Measurements from ENCODE around the gene RTF2.
"Not testable (repeated sequence)": the region's sequence is repeated elsewhere in the genome, so short reads cannot be mapped to it uniquely, and the experiment has no call there.

RTF2 gene

GRCh38 chr20:56520180-56520579 is 51.8 kb downstream of the RTF2 start:
- H3K9me3 ChIP-seq (replicated peaks; ENCODE audit: low read length), result peaks cover 6% of the 10 kb centered on the region

GRCh38 chr20:56520746-56521354 is 52.4 kb downstream of the RTF2 start:
- not testable (repeated sequence) for H3K27me3 ChIP-seq (ENCODE audit: control insufficient read depth, insufficient read depth, low read length); H3K9ac ChIP-seq (ENCODE audit: low read depth, low read length)
- H3K36me3 ChIP-seq (ENCODE audit: insufficient read depth, low read length), result peaks cover 44% of the 10 kb centered on the region

More at GRCh38 chr20:56520180-56520579, 51.8 kb downstream of the RTF2 start:
- Histone ChIP-seq H3K27me3 (ENCODE audit: control insufficient read depth, insufficient read depth, low read length) (no peaks in the 10 kb centered on the region), H3K4me3 (ENCODE audit: low read length) (no peak overlapping the region), H3K36me3 (ENCODE audit: insufficient read depth, low read length) (peaks cover 44% of the 10 kb centered on the region), H3K9ac (ENCODE audit: low read depth, low read length) (no peak overlapping the region), H3K4me2 (ENCODE audit: low read length) (no peak overlapping the region), H3K4me1 (ENCODE audit: control insufficient read depth, insufficient read depth, low read length) (no peaks in the 10 kb centered on the region)

DNA sequence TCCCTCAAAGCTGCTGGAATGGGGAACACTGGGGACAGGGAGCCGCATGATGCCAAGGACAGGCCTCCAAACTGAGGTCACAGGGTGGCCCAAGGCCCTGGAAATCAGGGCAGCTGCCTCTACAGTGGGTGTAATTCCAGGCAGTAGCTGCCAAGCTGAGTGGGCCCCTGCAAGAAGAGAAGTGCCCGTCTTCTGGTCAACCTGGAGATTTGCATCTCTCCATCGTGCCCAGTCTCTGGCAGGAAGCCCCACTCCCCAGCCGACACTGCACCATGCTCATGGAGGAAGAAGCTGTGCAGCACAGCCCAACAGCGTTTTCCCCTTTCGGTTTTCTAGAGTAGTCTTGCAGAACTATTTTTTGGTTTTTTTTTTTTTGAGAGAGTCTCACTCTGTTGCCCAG is 53.9 kb downstream of the RTF2 start:
- Histone ChIP-seq H3K36me3 (ENCODE audit: insufficient read depth, low read length) (peaks cover 35% of the 10 kb centered on the region), H3K4me1 (ENCODE audit: control insufficient read depth, insufficient read depth, low read length) (no peaks in the 10 kb centered on the region), H3K4me2 (ENCODE audit: low read length) (no peak overlapping the region), H3K4me3 (ENCODE audit: low read length) (no peak overlapping the region), H3K27me3 (ENCODE audit: control insufficient read depth, insufficient read depth, low read length) (no peaks in the 10 kb centered on the region), H3K9ac (ENCODE audit: low read depth, low read length) (no peak overlapping the region), H3K9me3 (replicated peaks; ENCODE audit: low read length) (peaks cover 6% of the 10 kb centered on the region)

More at GRCh38 chr20:56520746-56521354, 52.4 kb downstream of the RTF2 start:
- not testable (repeated sequence) for H3K4me1 ChIP-seq (ENCODE audit: control insufficient read depth, insufficient read depth, low read length); H3K4me3 ChIP-seq (ENCODE audit: low read length); H3K4me2 ChIP-seq (ENCODE audit: low read length); H3K9me3 ChIP-seq (replicated peaks; ENCODE audit: low read length)

DNA sequence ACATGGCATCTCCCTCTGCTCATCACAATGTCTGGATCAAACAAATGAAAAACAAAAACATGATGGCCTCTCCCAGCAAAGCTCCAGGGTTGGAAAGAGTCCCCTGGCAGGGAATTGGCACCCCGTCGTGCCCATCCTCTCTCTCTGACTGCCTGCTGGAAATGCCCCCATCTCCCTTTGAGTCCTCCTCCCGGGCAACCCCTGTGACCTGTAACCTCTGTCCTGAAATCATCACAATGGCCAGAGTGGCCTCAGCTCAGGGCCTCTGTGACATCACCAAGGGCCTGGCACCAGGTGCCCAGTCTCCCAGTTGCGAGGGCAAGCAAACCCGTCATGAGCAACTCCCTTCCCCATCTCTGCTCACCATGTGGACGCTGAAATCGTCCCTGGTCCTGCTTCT is 56.0 kb downstream of the RTF2 start, which contains the start of gene FAM209A:
Gene FAM209A (plus strand): TSS at position 301 of the 400 bp plus-strand sequence. CDS start 65 bp downstream, at position 366.
- H3K27me3 ChIP-seq (ENCODE audit: control insufficient read depth, insufficient read depth, low read length); H3K9ac ChIP-seq (ENCODE audit: low read depth, low read length); H3K4me1 ChIP-seq (ENCODE audit: control insufficient read depth, insufficient read depth, low read length); H3K4me3 ChIP-seq (ENCODE audit: low read length); H3K4me2 ChIP-seq (ENCODE audit: low read length); H3K9me3 ChIP-seq (replicated peaks; ENCODE audit: low read length): not testable (repeated sequence)
- H3K36me3 ChIP-seq (ENCODE audit: insufficient read depth, low read length), result peaks cover 13% of the 10 kb centered on the region

DNA sequence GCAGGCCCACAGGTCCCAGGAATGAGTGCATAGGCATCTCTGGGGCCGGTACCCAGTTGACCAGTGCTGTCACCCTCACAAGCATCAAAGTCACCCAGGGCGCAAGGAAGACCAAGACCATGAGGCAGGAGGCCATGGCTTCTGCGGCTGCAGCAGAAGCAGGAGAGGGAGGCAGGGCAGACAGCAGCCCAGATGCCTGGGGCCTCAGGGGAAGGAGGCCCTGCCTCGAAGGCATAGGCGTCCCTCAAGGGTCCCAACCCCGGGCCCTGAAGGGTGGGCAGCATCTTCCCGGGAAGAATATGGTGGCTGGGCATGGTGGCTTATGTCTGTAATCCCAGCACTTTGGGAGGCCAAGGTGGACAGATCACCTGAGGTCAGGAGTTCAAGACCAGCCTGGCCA is 59.1 kb downstream of the RTF2 start:
- no peak overlapping the region for H3K4me3 ChIP-seq (ENCODE audit: low read length)
- H3K27me3 ChIP-seq (ENCODE audit: control insufficient read depth, insufficient read depth, low read length), result no peaks in the 10 kb centered on the region
- H3K36me3 ChIP-seq (ENCODE audit: insufficient read depth, low read length), result no peaks in the 10 kb centered on the region
- no peak overlapping the region for H3K9ac ChIP-seq (ENCODE audit: low read depth, low read length)
- H3K4me1 ChIP-seq (ENCODE audit: control insufficient read depth, insufficient read depth, low read length), result no peaks in the 10 kb centered on the region
- no peaks in the 10 kb centered on the region for H3K9me3 ChIP-seq (replicated peaks; ENCODE audit: low read length)
- H3K4me2 ChIP-seq (ENCODE audit: low read length), result no peak overlapping the region

- H3K4me3 ChIP-seq (ENCODE audit: low read length); H3K4me1 ChIP-seq (ENCODE audit: control insufficient read depth, insufficient read depth, low read length); H3K9ac ChIP-seq (ENCODE audit: low read depth, low read length); H3K36me3 ChIP-seq (ENCODE audit: insufficient read depth, low read length); H3K9me3 ChIP-seq (replicated peaks; ENCODE audit: low read length); H3K27me3 ChIP-seq (ENCODE audit: control insufficient read depth, insufficient read depth, low read length); H3K4me2 ChIP-seq (ENCODE audit: low read length): not testable (repeated sequence)
Observed at GRCh38 chr20:56532946-56533345, 64.5 kb downstream of the RTF2 start, which contains the start of gene FAM209B. Gene FAM209B (plus strand): TSS chr20:56533246. CDS start chr20:56533342, 96 bp downstream.

- Histone ChIP-seq H3K9me3 (replicated peaks; ENCODE audit: low read length) (no peaks in the 10 kb centered on the region), H3K4me3 (ENCODE audit: low read length) (no peak overlapping the region), H3K4me1 (ENCODE audit: control insufficient read depth, insufficient read depth, low read length) (no peaks in the 10 kb centered on the region), H3K36me3 (ENCODE audit: insufficient read depth, low read length) (no peaks in the 10 kb centered on the region), H3K9ac (ENCODE audit: low read depth, low read length) (no peak overlapping the region), H3K4me2 (ENCODE audit: low read length) (no peak overlapping the region), H3K27me3 (ENCODE audit: control insufficient read depth, insufficient read depth, low read length) (no peaks in the 10 kb centered on the region)
Observed at GRCh38 chr20:56537997-56538396, 69.6 kb downstream of the RTF2 start.

DNA sequence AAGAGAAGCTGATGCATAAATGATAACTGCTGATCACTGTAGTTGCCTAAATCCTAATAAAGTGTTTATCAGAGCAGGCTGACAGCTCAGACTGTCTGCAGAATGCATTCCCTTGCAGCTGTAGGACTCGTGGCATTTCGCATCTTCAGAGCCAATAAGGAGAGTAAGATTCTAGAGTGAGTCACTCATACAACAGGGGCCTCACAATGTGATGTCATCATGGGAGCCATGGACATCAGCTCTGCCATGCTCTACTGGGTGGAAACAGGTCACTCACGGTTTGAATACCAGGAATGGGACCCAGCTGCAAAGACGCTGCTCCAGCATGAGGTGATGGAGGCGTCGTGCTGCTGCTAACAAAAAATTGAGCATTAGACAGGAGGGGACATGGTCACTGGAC is 72.0 kb downstream of the RTF2 start:
- H3K4me3 ChIP-seq (ENCODE audit: low read length), result no peak overlapping the region
- no peaks in the 10 kb centered on the region for H3K27me3 ChIP-seq (ENCODE audit: control insufficient read depth, insufficient read depth, low read length)
- no peaks in the 10 kb centered on the region for H3K9me3 ChIP-seq (replicated peaks; ENCODE audit: low read length)
- no peak overlapping the region for H3K9ac ChIP-seq (ENCODE audit: low read depth, low read length)
- H3K4me2 ChIP-seq (ENCODE audit: low read length), result no peak overlapping the region
- no peaks in the 10 kb centered on the region for H3K36me3 ChIP-seq (ENCODE audit: insufficient read depth, low read length)
- no peaks in the 10 kb centered on the region for H3K4me1 ChIP-seq (ENCODE audit: control insufficient read depth, insufficient read depth, low read length)

DNA sequence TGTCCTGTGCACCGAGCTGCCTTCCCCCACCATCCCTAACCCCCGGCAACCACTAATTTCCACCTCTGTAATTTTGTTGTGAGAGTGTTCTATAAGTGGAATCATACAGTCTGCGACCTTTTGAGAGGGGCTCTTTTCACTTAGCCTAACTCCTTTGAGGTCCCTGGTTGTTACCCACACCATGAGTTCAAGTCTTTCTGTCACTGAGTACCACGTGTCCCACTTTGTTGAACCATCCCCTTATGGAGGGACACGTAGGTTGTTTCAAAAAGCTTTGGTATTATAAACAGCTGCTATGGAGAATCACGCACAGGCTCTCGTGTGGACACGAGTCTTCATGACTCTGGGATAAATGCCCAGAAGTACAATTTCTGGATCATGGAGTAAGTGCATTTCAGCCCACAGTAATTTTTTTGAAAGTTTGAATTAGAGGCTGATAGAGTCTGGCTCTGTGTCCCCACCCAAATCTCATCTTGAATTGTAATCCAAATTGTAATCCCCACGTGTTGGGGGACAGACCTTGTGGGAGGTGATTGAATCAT is 74.1 kb downstream of the RTF2 start:
- no peak overlapping the region for H3K9ac ChIP-seq (ENCODE audit: low read depth, low read length)
- H3K4me1 ChIP-seq (ENCODE audit: control insufficient read depth, insufficient read depth, low read length), result no peaks in the 10 kb centered on the region
- no peaks in the 10 kb centered on the region for H3K36me3 ChIP-seq (ENCODE audit: insufficient read depth, low read length)
- no peaks in the 10 kb centered on the region for H3K9me3 ChIP-seq (replicated peaks; ENCODE audit: low read length)
- H3K4me3 ChIP-seq (ENCODE audit: low read length), result no peak overlapping the region
- no peaks in the 10 kb centered on the region for H3K27me3 ChIP-seq (ENCODE audit: control insufficient read depth, insufficient read depth, low read length)
- H3K4me2 ChIP-seq (ENCODE audit: low read length), result no peak overlapping the region

GRCh38 chr20:56551571-56551970 is 83.1 kb downstream of the RTF2 start:
- no peak overlapping the region for H3K4me3 ChIP-seq (ENCODE audit: low read length)
- no peaks in the 10 kb centered on the region for H3K36me3 ChIP-seq (ENCODE audit: insufficient read depth, low read length)
- no peaks in the 10 kb centered on the region for H3K9me3 ChIP-seq (replicated peaks; ENCODE audit: low read length)
- no peak overlapping the region for H3K4me2 ChIP-seq (ENCODE audit: low read length)
- H3K9ac ChIP-seq (ENCODE audit: low read depth, low read length), result no peak overlapping the region
- peaks cover 7% of the 10 kb centered on the region for H3K27me3 ChIP-seq (ENCODE audit: control insufficient read depth, insufficient read depth, low read length)
- H3K4me1 ChIP-seq (ENCODE audit: control insufficient read depth, insufficient read depth, low read length), result peaks cover 4% of the 10 kb centered on the region

DNA sequence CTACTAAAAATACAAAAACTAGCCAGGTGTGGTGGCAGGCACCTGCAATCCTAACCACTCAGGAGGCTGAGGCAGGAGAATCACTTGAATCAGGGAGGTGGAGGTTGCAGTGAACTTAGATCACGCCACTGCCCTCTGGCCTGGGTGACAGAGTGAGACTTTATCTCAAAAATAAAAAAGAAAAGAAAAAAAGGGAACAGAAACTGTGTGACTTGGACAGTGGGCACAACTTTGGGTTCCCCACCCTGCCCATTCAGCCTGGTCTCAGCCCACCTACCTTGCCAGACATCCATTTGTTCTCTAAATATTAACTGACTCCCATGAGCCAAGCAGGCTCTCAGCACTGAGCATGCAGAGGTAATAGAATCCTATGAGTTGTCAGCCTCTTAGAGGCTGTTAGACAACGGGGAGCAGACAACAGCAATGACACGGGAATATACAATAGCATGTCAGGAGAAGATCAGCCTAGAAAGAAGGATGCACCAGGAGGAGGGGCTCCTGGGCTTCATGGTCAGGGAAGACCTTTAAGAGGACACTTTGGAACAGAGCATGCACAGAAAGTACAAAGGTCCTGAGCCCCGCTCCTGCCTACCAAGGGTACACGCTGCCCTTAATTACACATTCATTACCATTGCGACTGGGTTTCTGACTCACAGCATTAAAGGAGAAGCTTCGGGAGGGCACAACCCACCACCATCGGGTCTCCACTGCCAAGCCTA is 84.6 kb downstream of the RTF2 start:
- H3K36me3 ChIP-seq (ENCODE audit: insufficient read depth, low read length), result no peaks in the 10 kb centered on the region
- H3K9ac ChIP-seq (ENCODE audit: low read depth, low read length), result no peak overlapping the region
- no peaks in the 10 kb centered on the region for H3K9me3 ChIP-seq (replicated peaks; ENCODE audit: low read length)
- H3K4me1 ChIP-seq (ENCODE audit: control insufficient read depth, insufficient read depth, low read length), result peaks cover 4% of the 10 kb centered on the region
- no peak overlapping the region for H3K4me3 ChIP-seq (ENCODE audit: low read length)
- H3K4me2 ChIP-seq (ENCODE audit: low read length), result no peak overlapping the region
- H3K27me3 ChIP-seq (ENCODE audit: control insufficient read depth, insufficient read depth, low read length), result peaks cover 7% of the 10 kb centered on the region

Measured in skeletal muscle satellite cell (primary cell).